Ishikawa (cell line): Measurements from ENCODE around the gene SLC35E1.

Experiments used
- CREB1 ChIP-seq: IDR thresholded peaks from 2 replicates; pipeline ENCODE4 v1.6.1; 2012; ENCODE audit warnings: low read depth
- EGR1 ChIP-seq: IDR thresholded peaks from 2 replicates; pipeline ENCODE4 v1.6.1; 2012
- EP300 ChIP-seq: IDR thresholded peaks from 2 replicates; pipeline ENCODE4 v1.6.1; 2012; ENCODE audit warnings: borderline replicate concordance
- FOXM1 ChIP-seq: IDR thresholded peaks from 2 replicates; pipeline ENCODE4 v1.6.1; 2012; ENCODE audit warnings: low read depth, borderline replicate concordance
- MAX ChIP-seq: IDR thresholded peaks from 2 replicates; pipeline ENCODE4 v1.6.1; 2012
- NFIC ChIP-seq: IDR thresholded peaks from 2 replicates; pipeline ENCODE4 v1.6.1; 2012
- RAD21 ChIP-seq: IDR thresholded peaks from 2 replicates; pipeline ENCODE4 v1.6.1; 2012; ENCODE audit warnings: low read depth
- REST ChIP-seq: IDR thresholded peaks from 2 replicates; pipeline ENCODE4 v1.6.1; 2012; ENCODE audit warnings: low read depth, mild to moderate bottlenecking
- TAF1 ChIP-seq: IDR thresholded peaks from 2 replicates; pipeline ENCODE4 v1.6.1; 2012; ENCODE audit warnings: low read depth, mild to moderate bottlenecking
- TEAD4 ChIP-seq: IDR thresholded peaks from 2 replicates; pipeline ENCODE4 v1.6.1; 2012
- USF1 ChIP-seq: IDR thresholded peaks from 2 replicates; pipeline ENCODE4 v1.6.1; 2012
- YY1 ChIP-seq: IDR thresholded peaks from 2 replicates; pipeline ENCODE4 v1.6.1; 2012; ENCODE audit warnings: low read depth

GRCh38 chr19:16535381-16535780 is 36.8 kb downstream of the SLC35E1 start:
- TF ChIP-seq MAX: no peak
- no peak for TF ChIP-seq REST
- no peak for TF ChIP-seq RAD21
- TF ChIP-seq EGR1: no peak
- no peak for TF ChIP-seq EP300
- no peak for TF ChIP-seq CREB1
- no peak for TF ChIP-seq TEAD4
- TF ChIP-seq NFIC: no peak
- no peak for TF ChIP-seq FOXM1
- TF ChIP-seq YY1: no peak
- no peak for TF ChIP-seq USF1
- no peak for TF ChIP-seq TAF1
